Testis (tissue), 2 donors: ENCODE data around the gene ANO10.

ENCODE experiments used
- POLR2A ChIP-seq: fragments of 450-650 bp; IDR thresholded peaks from one replicate; pipeline ENCODE4 v1.6.1; 2017; ENCODE audit warnings: antibody characterized with exemption, mild to moderate bottlenecking, moderate library complexity
- TF ChIP-seq, protein P1 (sequence below), 3 experiments: fragments of 450-650 bp in 2 of 3; fragments of 200-600 bp in 1 of 3; sonication (generic) in 1 of 3; IDR thresholded peaks; one replicate each; pipeline ENCODE4 v1.5.1; 2016 to 2019; ENCODE audit warnings: antibody characterized with exemption in 3 of 3, mild to moderate bottlenecking in 2 of 3, moderate library complexity in 1 of 3

- TF ChIP-seq, protein P1, sequence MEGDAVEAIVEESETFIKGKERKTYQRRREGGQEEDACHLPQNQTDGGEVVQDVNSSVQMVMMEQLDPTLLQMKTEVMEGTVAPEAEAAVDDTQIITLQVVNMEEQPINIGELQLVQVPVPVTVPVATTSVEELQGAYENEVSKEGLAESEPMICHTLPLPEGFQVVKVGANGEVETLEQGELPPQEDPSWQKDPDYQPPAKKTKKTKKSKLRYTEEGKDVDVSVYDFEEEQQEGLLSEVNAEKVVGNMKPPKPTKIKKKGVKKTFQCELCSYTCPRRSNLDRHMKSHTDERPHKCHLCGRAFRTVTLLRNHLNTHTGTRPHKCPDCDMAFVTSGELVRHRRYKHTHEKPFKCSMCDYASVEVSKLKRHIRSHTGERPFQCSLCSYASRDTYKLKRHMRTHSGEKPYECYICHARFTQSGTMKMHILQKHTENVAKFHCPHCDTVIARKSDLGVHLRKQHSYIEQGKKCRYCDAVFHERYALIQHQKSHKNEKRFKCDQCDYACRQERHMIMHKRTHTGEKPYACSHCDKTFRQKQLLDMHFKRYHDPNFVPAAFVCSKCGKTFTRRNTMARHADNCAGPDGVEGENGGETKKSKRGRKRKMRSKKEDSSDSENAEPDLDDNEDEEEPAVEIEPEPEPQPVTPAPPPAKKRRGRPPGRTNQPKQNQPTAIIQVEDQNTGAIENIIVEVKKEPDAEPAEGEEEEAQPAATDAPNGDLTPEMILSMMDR (IDR thresholded peaks at IDR 0.05), result no peak
- TF ChIP-seq POLR2A, result no peak
Observed at GRCh38 chr3:43319794-43320193, 302.0 kb downstream of the ANO10 start.
